Esophagus muscularis mucosa (tissue), 4 donors: ENCODE measurements around the gene OCLN. TPM values are rescaled to one million over a fixed set of nuclear protein-coding genes. Genes with fewer than 3 reads are reported as not detected.

Source experiments
- DNase-seq: peaks from one replicate; pipeline ENCODE4 v3.0.0-alpha.2; 2017; ENCODE audit errors: extremely low spot score
- H3K27ac ChIP-seq, 4 donors: fragments of 200-600 bp; sonication (generic); replicated peaks in 1 of 4; 1 replicate in 3 of 4; 2 replicates in 1 of 4; pipeline ENCODE4 v1.5.1; 2016 to 2019; ENCODE audit warnings: mild to moderate bottlenecking in 1 of 4
- H3K27me3 ChIP-seq, 4 donors: fragments of 200-600 bp; sonication (generic); one replicate each; pipeline versions ENCODE4 v1.5.1 to v1.6.0; 2016 to 2019
- H3K36me3 ChIP-seq, 4 donors: fragments of 200-600 bp; sonication (generic); one replicate each; pipeline ENCODE4 v1.5.1; 2016 to 2019
- H3K4me1 ChIP-seq, 4 donors: fragments of 200-600 bp; sonication (generic); one replicate each; pipeline ENCODE4 v1.5.1; 2016 to 2019
- H3K4me3 ChIP-seq, 4 donors: fragments of 200-600 bp; sonication (generic); 1 replicate in 2 of 4; 2 replicates in 2 of 4; pipeline ENCODE4 v1.5.1; 2016 to 2019; ENCODE audit warnings: mild to moderate bottlenecking in 4 of 4, moderate library complexity in 1 of 4
- H3K9me3 ChIP-seq, 4 donors: fragments of 200-600 bp; sonication (generic); 1 replicate in 3 of 4; 2 replicates in 1 of 4; pipeline ENCODE4 v1.5.1; 2016 to 2019
- CTCF ChIP-seq, 3 experiments: fragments of 200-600 bp in 2 of 3; fragments of 450-650 bp in 1 of 3; sonication (generic) in 2 of 3; IDR thresholded peaks; one replicate each; pipeline ENCODE4 v1.5.1; 2017 to 2019; ENCODE audit warnings: antibody characterized with exemption in 3 of 3, mild to moderate bottlenecking in 2 of 3, moderate library complexity in 1 of 3
- EP300 ChIP-seq: sonication (generic); formaldehyde crosslinking; IDR thresholded peaks from one replicate; pipeline ENCODE4 v1.6.1; 2017; ENCODE audit warnings: antibody characterized with exemption
- POLR2A ChIP-seq: fragments of 450-650 bp; IDR thresholded peaks from one replicate; pipeline ENCODE4 v1.6.1; 2017; ENCODE audit warnings: antibody characterized with exemption, moderate library complexity, mild to moderate bottlenecking, low read depth
- POLR2AphosphoS5 ChIP-seq, 2 donors: sonication (generic); formaldehyde crosslinking; IDR thresholded peaks; one replicate each; pipeline ENCODE4 v1.6.1; 2017; ENCODE audit warnings: antibody characterized with exemption in 2 of 2
- WGBS: methylation state at CpG from one replicate; pipeline ENCODE4 v1.1.5; 2018; 5-methylcytosine and 5-hydroxymethylcytosine counted together
- intact Hi-C: fragments of 100-400 bp; cut with DNase I; formaldehyde crosslinking; loops from one replicate; pipeline ENCODE4 v1.15.1; 2023
- total RNA-seq, 4 donors: library from RNA; depleted of rRNA; stranded (reverse); fragments of >200 nt; gene quantifications; one replicate each; pipeline versions ENCODE4 v1.1.0 to v1.2.1, GENCODE V29; 2016

OCLN gene
- total RNA-seq, 4 donors from 2014 or later = 0.83 to 4.2 (median 1.8) TPM

GRCh38 chr5:69519285-69519684 is 26.7 kb downstream of the OCLN start:
- H3K36me3 ChIP-seq = no peaks in the 10 kb centered on the region
- 68% methylated on average over 2 of the region's 2 CpGs for WGBS
- H3K27me3 ChIP-seq = no peaks in the 10 kb centered on the region
- H3K9me3 ChIP-seq = no peaks in the 10 kb centered on the region
- intact Hi-C loops = no loop called here
- H3K27ac ChIP-seq = no peak overlapping the region
- TF ChIP-seq POLR2A = no peak
- no peak for TF ChIP-seq POLR2AphosphoS5 (IDR thresholded peaks at IDR 0.05)
- no peak for TF ChIP-seq CTCF (IDR thresholded peaks at IDR 0.05)
- TF ChIP-seq EP300 = no peak
- H3K4me1 ChIP-seq = no peaks in the 10 kb centered on the region
- no peak for DNase-seq
- H3K4me3 ChIP-seq = no peak overlapping the region

GRCh38 chr5:69522035-69522434 is 29.4 kb downstream of the OCLN start:
- TF ChIP-seq POLR2A (no peak), EP300 (no peak), POLR2AphosphoS5 (IDR thresholded peaks at IDR 0.05) (no peak), CTCF (IDR thresholded peaks at IDR 0.05) (no peak)
- Histone ChIP-seq H3K27ac (no peak overlapping the region), H3K27me3 (no peaks in the 10 kb centered on the region), H3K4me3 (no peak overlapping the region), H3K9me3 (no peaks in the 10 kb centered on the region), H3K4me1 (no peaks in the 10 kb centered on the region), H3K36me3 (no peaks in the 10 kb centered on the region)
- 80% methylated on average over 3 of the region's 3 CpGs for WGBS
- DNase-seq = no peak
- intact Hi-C loops = no loop called here

- no peak for DNase-seq
- H3K4me1 ChIP-seq = no peaks in the 10 kb centered on the region
- 71% methylated on average over 2 of the region's 2 CpGs for WGBS
- no peaks in the 10 kb centered on the region for H3K9me3 ChIP-seq
- TF ChIP-seq POLR2A (no peak), CTCF (IDR thresholded peaks at IDR 0.05) (no peak), EP300 (no peak), POLR2AphosphoS5 (IDR thresholded peaks at IDR 0.05) (no peak)
- H3K36me3 ChIP-seq = no peaks in the 10 kb centered on the region
- intact Hi-C loops = no loop called here
- no peak overlapping the region for H3K4me3 ChIP-seq
- no peak overlapping the region for H3K27ac ChIP-seq
- H3K27me3 ChIP-seq = no peaks in the 10 kb centered on the region
These were observed 32.9 kb downstream of the OCLN start for GRCh38 chr5:69525490-69525889.

- H3K36me3 ChIP-seq = no peaks in the 10 kb centered on the region
- intact Hi-C loops = no loop called here
- no peaks in the 10 kb centered on the region for H3K9me3 ChIP-seq
- no peaks in the 10 kb centered on the region for H3K27me3 ChIP-seq
- H3K4me1 ChIP-seq = no peaks in the 10 kb centered on the region
- WGBS = 96% methylated on average over 9 of the region's 9 CpGs
- no peak overlapping the region for H3K4me3 ChIP-seq
- no peak for DNase-seq
- TF ChIP-seq CTCF (IDR thresholded peaks at IDR 0.05) = no peak
- TF ChIP-seq POLR2A = no peak
- no peak for TF ChIP-seq POLR2AphosphoS5 (IDR thresholded peaks at IDR 0.05)
- TF ChIP-seq EP300 = no peak
- H3K27ac ChIP-seq = no peak overlapping the region
These were observed 34.1 kb downstream of the OCLN start for GRCh38 chr5:69526660-69527059.

- Histone ChIP-seq H3K36me3 (no peaks in the 10 kb centered on the region), H3K27me3 (no peaks in the 10 kb centered on the region), H3K9me3 (no peaks in the 10 kb centered on the region), H3K27ac (no peak overlapping the region), H3K4me1 (no peaks in the 10 kb centered on the region), H3K4me3 (no peak overlapping the region)
- DNase-seq = no peak
- 84% methylated on average over 7 of the region's 7 CpGs for WGBS
- TF ChIP-seq CTCF (IDR thresholded peaks at IDR 0.05) = no peak
- no peak for TF ChIP-seq EP300
- no peak for TF ChIP-seq POLR2A
- no peak for TF ChIP-seq POLR2AphosphoS5 (IDR thresholded peaks at IDR 0.05)
- intact Hi-C loops = no loop called here
These were observed 34.7 kb downstream of the OCLN start for GRCh38 chr5:69527128-69527770.
